ENCODE measurements around the gene PLCB1. TPM values are rescaled to one million over a fixed set of nuclear protein-coding genes. Genes with fewer than 3 reads are reported as not detected.

Gene PLCB1
- total RNA-seq, 2 donors from 2014 or later, result 3.2 to 3.4 TPM

- no peaks in the 10 kb centered on the region for H3K36me3 Mint-ChIP-seq (ENCODE audit: insufficient read depth in 2 of 2)
- peaks cover 7% of the 10 kb centered on the region for H3K27me3 Mint-ChIP-seq (ENCODE audit: low read depth)
- no peak overlapping the region for H3K4me3 Mint-ChIP-seq
- no peak overlapping the region for H3K27ac Mint-ChIP-seq
- H3K9me3 Mint-ChIP-seq, result no peaks in the 10 kb centered on the region
- no peak for DNase-seq
- peaks cover 8% of the 10 kb centered on the region for H3K4me1 Mint-ChIP-seq (ENCODE audit: low read depth)
- no peak for ATAC-seq (replicated peaks in 1 of 2)
These were observed 7.8 kb downstream of the PLCB1 start for GRCh38 chr20:8139899-8140298.

GRCh38 chr20:8143474-8143873 is 11.4 kb downstream of the PLCB1 start:
- Mint-ChIP-seq H3K36me3 (ENCODE audit: insufficient read depth in 2 of 2) (no peaks in the 10 kb centered on the region), H3K27ac (no peak overlapping the region), H3K4me3 (no peak overlapping the region), H3K9me3 (no peaks in the 10 kb centered on the region), H3K4me1 (ENCODE audit: low read depth) (peaks cover 14% of the 10 kb centered on the region), H3K27me3 (ENCODE audit: low read depth) (no peaks in the 10 kb centered on the region)
- DNase-seq, result no peak
- ATAC-seq (replicated peaks in 1 of 2), result no peak

GRCh38 chr20:8144282-8145245 is 12.5 kb downstream of the PLCB1 start:
- Mint-ChIP-seq H3K4me1 (ENCODE audit: low read depth) (peaks cover 14% of the 10 kb centered on the region), H3K27me3 (ENCODE audit: low read depth) (no peaks in the 10 kb centered on the region), H3K9me3 (no peaks in the 10 kb centered on the region), H3K27ac (no peak overlapping the region), H3K4me3 (no peak overlapping the region), H3K36me3 (ENCODE audit: insufficient read depth in 2 of 2) (no peaks in the 10 kb centered on the region)
- peak in 1 of 2 donors; percentile 26 for ATAC-seq (replicated peaks in 1 of 2)
- DNase-seq, result no peak

GRCh38 chr20:8145246-8146168 is 13.4 kb downstream of the PLCB1 start:
- H3K9me3 Mint-ChIP-seq, result no peaks in the 10 kb centered on the region
- peaks cover 14% of the 10 kb centered on the region for H3K4me1 Mint-ChIP-seq (ENCODE audit: low read depth)
- H3K4me3 Mint-ChIP-seq, result peak overlapping the region in 1 of 2 donors; percentile 3
- DNase-seq (no peak), ATAC-seq (replicated peaks in 1 of 2) (no peak)
- no peaks in the 10 kb centered on the region for H3K27me3 Mint-ChIP-seq (ENCODE audit: low read depth)
- no peak overlapping the region for H3K27ac Mint-ChIP-seq
- no peaks in the 10 kb centered on the region for H3K36me3 Mint-ChIP-seq (ENCODE audit: insufficient read depth in 2 of 2)

GRCh38 chr20:8147476-8147875 is 15.4 kb downstream of the PLCB1 start:
- H3K4me3 Mint-ChIP-seq, result no peak overlapping the region
- DNase-seq (no peak), ATAC-seq (replicated peaks in 1 of 2) (no peak)
- H3K27ac Mint-ChIP-seq, result no peak overlapping the region
- peaks cover 25% of the 10 kb centered on the region for H3K4me1 Mint-ChIP-seq (ENCODE audit: low read depth)
- no peaks in the 10 kb centered on the region for H3K9me3 Mint-ChIP-seq
- H3K36me3 Mint-ChIP-seq (ENCODE audit: insufficient read depth in 2 of 2), result no peaks in the 10 kb centered on the region
- no peaks in the 10 kb centered on the region for H3K27me3 Mint-ChIP-seq (ENCODE audit: low read depth)

GRCh38 chr20:8148501-8148900 is 16.4 kb downstream of the PLCB1 start:
- H3K4me1 Mint-ChIP-seq (ENCODE audit: low read depth), result peaks cover 35% of the 10 kb centered on the region
- H3K36me3 Mint-ChIP-seq (ENCODE audit: insufficient read depth in 2 of 2), result no peaks in the 10 kb centered on the region
- no peaks in the 10 kb centered on the region for H3K27me3 Mint-ChIP-seq (ENCODE audit: low read depth)
- no peaks in the 10 kb centered on the region for H3K9me3 Mint-ChIP-seq
- ATAC-seq (replicated peaks in 1 of 2) (no peak), DNase-seq (no peak)
- H3K4me3 Mint-ChIP-seq, result no peak overlapping the region
- H3K27ac Mint-ChIP-seq, result no peak overlapping the region

- H3K27ac Mint-ChIP-seq, result peak overlapping the region; percentile 50
- DNase-seq, result no peak
- ATAC-seq (replicated peaks in 1 of 2), result no peak
- H3K36me3 Mint-ChIP-seq (ENCODE audit: insufficient read depth in 2 of 2), result no peaks in the 10 kb centered on the region
- H3K9me3 Mint-ChIP-seq, result peaks cover 0 to 1% of the 10 kb centered on the region in 2 donors
- no peak overlapping the region for H3K4me3 Mint-ChIP-seq
- no peaks in the 10 kb centered on the region for H3K27me3 Mint-ChIP-seq (ENCODE audit: low read depth)
- peaks cover 39% of the 10 kb centered on the region for H3K4me1 Mint-ChIP-seq (ENCODE audit: low read depth)
These were observed 18.5 kb downstream of the PLCB1 start for GRCh38 chr20:8150591-8150990.

GRCh38 chr20:8151372-8151771 is 19.3 kb downstream of the PLCB1 start:
- no peak for DNase-seq
- ATAC-seq (replicated peaks in 1 of 2), result no peak
- no peak overlapping the region for H3K27ac Mint-ChIP-seq
- peaks cover 0 to 1% of the 10 kb centered on the region in 2 donors for H3K9me3 Mint-ChIP-seq
- peak overlapping the region in 1 of 2 donors; percentile 52 for H3K4me3 Mint-ChIP-seq
- H3K27me3 Mint-ChIP-seq (ENCODE audit: low read depth), result no peaks in the 10 kb centered on the region
- no peaks in the 10 kb centered on the region for H3K36me3 Mint-ChIP-seq (ENCODE audit: insufficient read depth in 2 of 2)
- peaks cover 47% of the 10 kb centered on the region for H3K4me1 Mint-ChIP-seq (ENCODE audit: low read depth)

- peaks cover 55% of the 10 kb centered on the region for H3K4me1 Mint-ChIP-seq (ENCODE audit: low read depth)
- H3K27ac Mint-ChIP-seq, result no peak overlapping the region
These were observed 20.1 kb downstream of the PLCB1 start for GRCh38 chr20:8152183-8152582.

GRCh38 chr20:8152847-8153246 is 20.8 kb downstream of the PLCB1 start:
- Mint-ChIP-seq H3K9me3 (peaks cover 0 to 1% of the 10 kb centered on the region in 2 donors), H3K4me3 (peak overlapping the region in 1 of 2 donors; percentile 36), H3K36me3 (ENCODE audit: insufficient read depth in 2 of 2) (peaks cover 0 to under 1% of the 10 kb centered on the region in 2 donors), H3K4me1 (ENCODE audit: low read depth) (peaks cover 59% of the 10 kb centered on the region), H3K27ac (peak overlapping the region; percentile 31), H3K27me3 (ENCODE audit: low read depth) (peaks cover 4% of the 10 kb centered on the region)
- peak; percentile 69 to 73 for ATAC-seq (replicated peaks in 1 of 2)
- no peak for DNase-seq

More at GRCh38 chr20:8152183-8152582, 20.1 kb downstream of the PLCB1 start:
- no peak for ATAC-seq (replicated peaks in 1 of 2)
- H3K9me3 Mint-ChIP-seq, result peaks cover 0 to 1% of the 10 kb centered on the region in 2 donors
- peak overlapping the region in 1 of 2 donors; percentile 12 for H3K4me3 Mint-ChIP-seq
- peaks cover 4% of the 10 kb centered on the region for H3K27me3 Mint-ChIP-seq (ENCODE audit: low read depth)
- DNase-seq, result no peak
- no peaks in the 10 kb centered on the region for H3K36me3 Mint-ChIP-seq (ENCODE audit: insufficient read depth in 2 of 2)

- ATAC-seq (replicated peaks in 1 of 2) (peak; percentile 61 to 68), DNase-seq (no peak)
- H3K9me3 Mint-ChIP-seq, result peaks cover 0 to 5% of the 10 kb centered on the region in 2 donors
- peaks cover 4% of the 10 kb centered on the region for H3K27me3 Mint-ChIP-seq (ENCODE audit: low read depth)
- peak overlapping the region; percentile 31 for H3K27ac Mint-ChIP-seq
- H3K36me3 Mint-ChIP-seq (ENCODE audit: insufficient read depth in 2 of 2), result peaks cover 2 to 5% of the 10 kb centered on the region in 2 donors
- peak overlapping the region in 1 of 2 donors; percentile 36 for H3K4me3 Mint-ChIP-seq
- peaks cover 59% of the 10 kb centered on the region for H3K4me1 Mint-ChIP-seq (ENCODE audit: low read depth)
These were observed 21.3 kb downstream of the PLCB1 start for GRCh38 chr20:8153281-8153908.

- Mint-ChIP-seq H3K4me3 (peak overlapping the region in 1 of 2 donors; percentile 29), H3K4me1 (ENCODE audit: low read depth) (peaks cover 59% of the 10 kb centered on the region)
These were observed 22.6 kb downstream of the PLCB1 start for GRCh38 chr20:8154638-8155037.

More at GRCh38 chr20:8154638-8155037, 22.6 kb downstream of the PLCB1 start:
- peaks cover 0 to 6% of the 10 kb centered on the region in 2 donors for H3K9me3 Mint-ChIP-seq
- H3K27me3 Mint-ChIP-seq (ENCODE audit: low read depth), result peaks cover 4% of the 10 kb centered on the region
- no peak for ATAC-seq (replicated peaks in 1 of 2)
- H3K36me3 Mint-ChIP-seq (ENCODE audit: insufficient read depth in 2 of 2), result peaks cover 3 to 7% of the 10 kb centered on the region in 2 donors
- no peak for DNase-seq
- no peak overlapping the region for H3K27ac Mint-ChIP-seq

Data from activated T-cell treated with anti-CD3 and anti-CD28 coated beads, Interleukin-2, amount 50 U/mL, for 72 hours (primary cell).